TTC549 (cell line): ENCODE data around the gene MAPK12.

ENCODE experiments used
- FAIRE-seq: peaks from 2 replicates; lab custom pipeline; 2012; peaks lifted over from hg19 to GRCh38; lab: Jason Lieb, UNC

The MAPK12 gene

DNA sequence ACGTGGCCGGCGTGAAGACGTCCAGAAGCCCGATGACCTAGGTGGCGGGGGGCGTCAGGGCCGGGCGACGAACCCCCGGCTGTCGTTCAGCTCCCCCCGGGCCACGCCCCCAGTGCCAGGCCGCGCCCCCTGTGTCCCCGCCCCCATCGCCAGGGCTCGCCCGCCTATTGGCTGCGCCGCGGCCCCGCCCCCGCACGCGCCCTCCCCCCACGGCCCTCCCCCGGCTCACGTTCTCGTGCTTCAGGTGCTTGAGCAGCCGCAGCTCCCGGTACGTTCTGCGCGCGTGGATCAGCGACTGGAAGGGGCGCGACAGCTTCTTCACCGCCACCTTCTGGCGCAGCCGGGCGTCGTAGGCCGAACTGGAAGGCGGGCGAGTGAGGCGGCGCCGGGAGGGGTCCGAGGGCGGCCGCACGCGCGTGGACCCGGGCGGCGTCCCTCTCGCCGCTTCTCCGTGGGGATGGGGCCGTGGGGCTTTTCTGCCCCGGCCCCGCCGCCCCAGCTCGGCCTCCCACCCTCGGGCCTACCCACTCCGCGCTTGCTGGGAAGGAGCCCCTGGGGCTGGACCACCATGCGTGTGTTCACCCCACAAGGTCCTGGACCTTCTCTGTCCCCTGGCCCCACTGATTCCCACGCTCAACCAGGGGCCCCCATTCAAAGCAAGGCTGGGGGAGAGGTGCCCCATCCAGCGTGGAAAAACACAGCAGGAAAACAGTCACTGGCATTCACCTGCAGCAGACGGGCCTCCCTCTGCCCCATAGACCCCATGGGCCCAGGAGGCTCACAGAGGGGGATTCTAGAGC is 6.3 kb upstream of the MAPK12 start:
- FAIRE-seq: no peak

GRCh38 chr22:50266994-50267393 is 5.5 kb upstream of the MAPK12 start:
- FAIRE-seq: no peak

GRCh38 chr22:50264946-50265669 is 3.6 kb upstream of the MAPK12 start:
- FAIRE-seq: no peak

DNA sequence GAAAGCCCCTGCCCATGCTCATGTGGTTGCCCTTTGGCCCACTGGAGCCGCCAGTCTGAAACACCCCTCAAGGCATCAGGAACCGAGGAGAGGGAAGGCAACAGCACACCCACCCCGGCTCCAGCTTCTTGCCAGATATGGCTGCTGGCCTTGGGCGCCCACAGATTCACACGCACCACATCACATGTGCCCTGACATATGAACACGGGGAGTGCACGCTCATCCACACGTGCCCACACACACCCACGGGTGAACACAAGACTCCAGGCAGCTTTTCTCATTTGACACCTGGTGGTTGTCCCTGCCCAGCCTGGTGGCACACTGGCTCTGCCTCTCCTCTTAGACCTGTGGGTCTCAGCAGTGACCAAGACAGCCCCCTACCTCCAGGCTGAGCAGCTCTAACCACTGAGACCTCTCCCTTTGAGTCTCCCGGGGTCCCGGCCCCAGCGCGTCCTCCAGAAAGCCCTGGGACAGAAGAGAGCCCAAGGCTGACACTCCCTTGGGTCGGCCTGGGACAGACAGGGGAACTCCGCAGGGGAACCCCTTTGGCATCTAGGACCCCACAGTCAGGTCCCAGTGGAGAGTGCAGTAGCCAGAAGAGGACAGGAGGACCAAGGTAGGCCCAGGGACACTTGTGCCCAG is 2.7 kb upstream of the MAPK12 start:
- no peak for FAIRE-seq

DNA sequence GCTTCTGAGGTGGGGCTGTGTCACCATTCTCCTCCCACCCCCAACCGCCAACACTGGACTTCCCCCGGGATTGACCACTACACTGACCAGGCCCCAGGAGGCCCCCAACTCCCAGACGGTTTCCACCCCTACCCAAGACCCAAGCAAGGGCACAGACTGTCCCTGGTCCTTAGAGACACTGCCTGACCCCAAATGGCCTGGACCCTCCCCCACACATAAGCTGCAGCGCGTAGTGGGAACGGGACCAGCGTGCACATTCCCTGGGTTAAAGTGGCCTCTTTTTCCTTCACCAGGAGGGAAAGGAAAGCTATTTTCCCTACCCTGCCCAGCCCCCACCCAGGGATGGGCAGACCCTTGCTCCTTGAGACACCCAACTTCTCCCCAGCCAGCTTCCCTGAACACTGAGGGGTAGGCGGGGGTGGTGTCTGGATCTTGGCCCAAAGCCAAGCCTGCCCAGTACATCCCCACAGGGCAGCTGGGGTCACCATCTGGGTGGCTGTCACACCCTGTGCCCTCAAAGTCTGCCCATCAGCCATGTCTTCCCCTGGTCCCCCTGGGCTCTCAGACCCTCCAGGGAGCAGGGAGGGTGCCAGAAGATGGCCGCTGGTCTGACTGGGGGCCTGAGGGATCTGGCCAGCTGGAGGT is 1.6 kb upstream of the MAPK12 start:
- FAIRE-seq: no peak

GRCh38 chr22:50262460-50262911 is 1.0 kb upstream of the MAPK12 start:
- no peak for FAIRE-seq

- FAIRE-seq: no peak
Observed at GRCh38 chr22:50260801-50261614, 475 bp downstream of the MAPK12 start.

DNA sequence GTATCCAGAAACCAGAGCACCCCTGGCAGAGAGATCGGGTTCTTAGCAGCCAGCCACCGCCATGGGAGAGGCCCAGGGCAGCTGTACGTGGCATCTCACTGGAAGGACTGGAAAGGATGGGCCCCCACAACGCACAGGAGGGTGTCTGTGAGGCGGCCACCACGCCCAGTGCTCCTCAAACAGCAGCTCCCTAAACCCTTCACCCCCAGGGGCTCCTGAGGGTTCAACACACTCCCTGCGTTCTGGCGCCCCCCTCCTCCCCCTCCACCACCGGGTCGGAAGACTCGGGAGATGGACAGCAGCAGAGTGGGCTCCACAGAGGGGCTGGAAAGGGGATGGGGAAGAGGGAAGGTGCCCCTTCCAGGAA is 1.1 kb downstream of the MAPK12 start:
- FAIRE-seq: no peak

GRCh38 chr22:50259302-50259701 is 2.2 kb downstream of the MAPK12 start:
- FAIRE-seq: no peak

DNA sequence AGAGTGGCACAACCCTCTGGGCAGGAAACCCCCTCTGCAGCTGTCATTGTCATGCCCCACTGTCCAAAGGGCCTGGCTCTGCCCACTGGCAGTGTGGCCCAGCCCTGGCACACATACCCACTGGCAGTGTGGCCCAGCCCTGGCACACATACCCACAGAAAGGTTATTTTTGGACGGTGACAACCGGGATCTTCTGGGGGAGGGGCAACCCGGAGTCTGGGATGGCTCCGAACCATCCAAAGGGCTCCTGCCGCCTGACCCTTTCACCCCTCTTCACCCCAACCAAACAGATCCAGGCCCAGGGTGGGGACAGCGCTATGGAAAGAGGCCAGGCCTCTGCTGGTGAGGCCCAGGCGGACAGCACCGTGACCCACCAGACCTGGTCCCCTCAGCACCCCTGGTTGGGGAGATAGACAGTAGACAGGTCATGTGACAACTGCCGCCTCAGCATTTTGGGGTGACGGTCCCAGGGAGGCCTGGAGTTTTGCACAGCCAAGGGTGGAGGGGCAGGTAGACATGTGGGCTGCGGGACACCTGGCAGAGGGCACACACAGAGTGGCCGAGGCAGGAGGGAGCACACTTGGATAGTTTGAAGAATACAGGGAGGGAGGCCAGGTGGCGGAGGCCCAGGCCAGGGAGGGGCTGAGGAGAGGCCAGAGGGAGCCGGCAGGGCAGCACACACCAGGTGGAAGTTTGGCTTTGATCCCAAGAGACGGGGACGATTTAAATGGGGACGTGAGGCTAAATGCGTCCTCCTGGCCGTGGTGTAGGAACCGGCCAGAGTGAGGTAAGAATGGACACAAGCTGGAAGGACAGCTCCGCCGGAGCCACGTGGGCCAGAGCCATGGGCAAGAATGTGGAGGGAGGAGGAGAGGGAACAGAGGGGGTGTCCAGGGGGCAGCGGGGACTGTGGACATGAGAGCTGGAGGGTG is 2.9 kb downstream of the MAPK12 start:
- FAIRE-seq: no peak

GRCh38 chr22:50257451-50258360 is 3.8 kb downstream of the MAPK12 start:
- FAIRE-seq: no peak

GRCh38 chr22:50257041-50257440 is 4.4 kb downstream of the MAPK12 start:
- no peak for FAIRE-seq

DNA sequence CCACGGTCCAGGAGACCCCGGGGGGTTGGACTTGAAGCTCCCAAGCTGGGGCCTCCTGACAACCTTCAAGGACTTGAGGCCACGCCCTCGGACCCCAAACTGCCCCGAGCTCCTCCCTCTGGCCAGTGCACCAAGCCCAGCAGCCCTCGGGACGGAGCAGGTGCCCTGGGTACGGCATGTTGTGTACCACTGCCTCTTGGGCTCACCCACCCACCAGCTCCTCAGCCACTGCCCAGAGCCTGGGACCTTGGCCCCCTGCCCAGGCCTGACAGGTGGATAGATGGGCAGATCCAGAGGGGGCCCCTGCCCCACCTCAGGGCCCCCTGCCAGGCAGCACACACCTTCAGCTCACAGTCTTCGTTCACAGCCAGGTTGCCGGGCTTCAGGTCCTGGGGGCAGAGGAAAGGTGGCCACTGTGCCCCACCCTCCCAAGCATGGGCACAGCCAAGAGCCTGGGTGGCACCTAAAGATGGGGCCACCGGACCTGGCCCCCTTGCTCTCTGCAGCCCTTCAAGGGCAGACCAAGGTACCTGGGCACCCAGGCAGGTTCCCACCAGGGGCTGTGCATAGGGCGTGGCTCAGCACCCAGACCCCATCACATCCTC is 5.1 kb downstream of the MAPK12 start:
- FAIRE-seq: no peak

GRCh38 chr22:50255607-50256006 is 5.9 kb downstream of the MAPK12 start:
- no peak for FAIRE-seq

- FAIRE-seq: no peak
Observed at GRCh38 chr22:50255099-50255498, 6.4 kb downstream of the MAPK12 start.

- FAIRE-seq: no peak
Observed at GRCh38 chr22:50253941-50254340, 7.5 kb downstream of the MAPK12 start.

GRCh38 chr22:50253046-50253915 is 8.2 kb downstream of the MAPK12 start:
- FAIRE-seq: no peak
